ENCODE results near the gene SPAG9.
A peak's percentile ranks its signal among the peaks of the same experiment; 100 is the strongest.
"Not testable (repeated sequence)": the region's sequence is repeated elsewhere in the genome, so short reads cannot be mapped to it uniquely, and the experiment has no call there.

Gene SPAG9

GRCh38 chr17:51133365-51133764, 12.7 kb upstream of the SPAG9 start:
- DNase-seq (ENCODE audit: low read depth, low spot score), result no peak

- no peak for DNase-seq (ENCODE audit: low read depth, low spot score)
Measured at GRCh38 chr17:51132964-51133319, 12.3 kb upstream of the SPAG9 start.

GRCh38 chr17:51128076-51128475, 7.4 kb upstream of the SPAG9 start:
- peak; percentile 22 for DNase-seq (ENCODE audit: low read depth, low spot score)

- DNase-seq (ENCODE audit: low read depth, low spot score), result no peak
Measured at GRCh38 chr17:51124640-51125503, 4.2 kb upstream of the SPAG9 start.

- not testable (repeated sequence) for DNase-seq (ENCODE audit: low read depth, low spot score)
Measured at GRCh38 chr17:51122473-51123115, 1.9 kb upstream of the SPAG9 start.

GRCh38 chr17:51121620-51122472, 1.2 kb upstream of the SPAG9 start:
- peak; percentile 89 for DNase-seq (ENCODE audit: low read depth, low spot score)

- peak; percentile 57 for DNase-seq (ENCODE audit: low read depth, low spot score)
Measured at GRCh38 chr17:51120357-51120738, 320 bp downstream of the SPAG9 start.

GRCh38 chr17:51119415-51120356, 982 bp downstream of the SPAG9 start:
- peak; percentile 58 for DNase-seq (ENCODE audit: low read depth, low spot score)

- no peak for DNase-seq (ENCODE audit: low read depth, low spot score)
Measured at GRCh38 chr17:51118330-51119195, 2.1 kb downstream of the SPAG9 start.

GRCh38 chr17:51115179-51115578, 5.5 kb downstream of the SPAG9 start:
- DNase-seq (ENCODE audit: low read depth, low spot score), result no peak

GRCh38 chr17:51112303-51113222, 8.1 kb downstream of the SPAG9 start:
- not testable (repeated sequence) for DNase-seq (ENCODE audit: low read depth, low spot score)

- DNase-seq (ENCODE audit: low read depth, low spot score), result peak; percentile 4
Measured at GRCh38 chr17:51107778-51108177, 12.9 kb downstream of the SPAG9 start.

- no peak for DNase-seq (ENCODE audit: low read depth, low spot score)
Measured at GRCh38 chr17:51103451-51103850, 17.2 kb downstream of the SPAG9 start.

GRCh38 chr17:51103050-51103449, 17.6 kb downstream of the SPAG9 start:
- DNase-seq (ENCODE audit: low read depth, low spot score), result no peak

- no peak for DNase-seq (ENCODE audit: low read depth, low spot score)
Measured at GRCh38 chr17:51097708-51098446, 22.8 kb downstream of the SPAG9 start.

GRCh38 chr17:51091635-51092034, 29.0 kb downstream of the SPAG9 start:
- no peak for DNase-seq (ENCODE audit: low read depth, low spot score)

- not testable (repeated sequence) for DNase-seq (ENCODE audit: low read depth, low spot score)
Measured at GRCh38 chr17:51088868-51089267, 31.8 kb downstream of the SPAG9 start.

GRCh38 chr17:51088287-51088686, 32.4 kb downstream of the SPAG9 start:
- no peak for DNase-seq (ENCODE audit: low read depth, low spot score)

Data from ELF-1 (cell line).